GM18951 (cell line): ENCODE measurements around the gene OR4K17.
"Not testable (repeated sequence)": the region's sequence is repeated elsewhere in the genome, so short reads cannot be mapped to it uniquely, and the experiment has no call there.

Experiments
- POLR2A ChIP-seq: IDR thresholded peaks from 4 replicates; pipeline ENCODE4 v1.6.1; 2011; ENCODE audit warnings: mild to moderate bottlenecking; ENCODE audit not compliant: insufficient read length, insufficient read depth; ENCODE audit errors: extremely low read depth
- in situ Hi-C: fragments of 300-500 bp; cut with MboI; formaldehyde crosslinking; loops from one replicate; pipeline ENCODE4 v1.12.0; 2022; ENCODE audit warnings: low sequenced_read_pairs, mixed read lengths, inconsistent platforms; ENCODE audit not compliant: unreplicated experiment

Gene OR4K17

GRCh38 chr14:20110438-20110837 lies at the start of gene OR4K17:
OR4K17 (plus strand) TSS chr14:20110739; CDS start chr14:20117500, 6,761 bp downstream.
- TF ChIP-seq POLR2A: no peak
- in situ Hi-C loops: no loop called here

- in situ Hi-C loops: no loop called here
- no peak for TF ChIP-seq POLR2A
These were observed 18.5 kb upstream of the OR4K17 start for GRCh38 chr14:20092050-20092449.

- in situ Hi-C loops: no loop called here
- no peak for TF ChIP-seq POLR2A
These were observed 17.1 kb upstream of the OR4K17 start for GRCh38 chr14:20093442-20093841.

DNA sequence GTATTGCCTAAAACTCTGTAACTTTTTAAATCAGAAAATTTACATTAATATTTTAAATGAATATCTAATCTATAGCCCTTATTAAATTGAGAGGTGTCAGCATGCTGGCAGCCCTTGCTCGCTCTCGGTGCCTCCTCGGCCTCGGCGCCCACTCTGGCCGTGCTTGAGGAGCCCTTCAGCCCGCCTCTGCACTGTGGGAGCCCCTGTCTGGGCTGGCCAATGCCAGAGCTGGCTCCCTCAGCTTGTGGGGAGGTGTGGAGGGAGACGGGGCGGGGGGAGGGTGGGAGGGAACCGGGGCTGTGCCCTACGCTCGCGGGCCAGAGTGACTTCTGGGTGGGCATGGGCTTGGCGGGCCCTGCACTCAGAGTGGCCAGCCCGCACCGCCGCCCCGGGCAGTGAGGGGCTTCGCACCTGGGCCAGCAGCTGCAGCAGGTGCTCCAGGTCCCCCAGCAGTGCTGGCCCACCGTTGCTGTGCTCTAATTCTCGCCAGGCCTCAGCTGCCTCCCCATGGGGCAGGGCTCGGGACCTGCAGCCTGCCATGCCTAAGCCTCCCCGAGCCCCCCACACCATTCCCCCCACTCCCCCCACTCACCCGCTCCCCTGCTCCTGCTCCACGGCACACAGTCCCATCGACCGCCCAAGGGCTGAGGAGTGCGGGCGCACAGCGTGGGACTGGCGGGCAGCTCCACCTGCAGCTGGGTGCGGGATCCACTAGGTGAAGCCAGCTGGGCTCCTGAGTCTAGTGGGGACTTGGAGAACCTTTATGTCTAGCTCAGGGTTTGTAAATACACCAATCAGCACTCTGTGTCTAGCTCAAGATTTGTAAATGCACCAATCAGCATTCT lies 11.4 kb upstream of the OR4K17 start:
- in situ Hi-C loops: not testable (repeated sequence)

GRCh38 chr14:20112321-20112720 lies 1.8 kb downstream of the OR4K17 start:
- TF ChIP-seq POLR2A: no peak
- in situ Hi-C loops: no loop called here

DNA sequence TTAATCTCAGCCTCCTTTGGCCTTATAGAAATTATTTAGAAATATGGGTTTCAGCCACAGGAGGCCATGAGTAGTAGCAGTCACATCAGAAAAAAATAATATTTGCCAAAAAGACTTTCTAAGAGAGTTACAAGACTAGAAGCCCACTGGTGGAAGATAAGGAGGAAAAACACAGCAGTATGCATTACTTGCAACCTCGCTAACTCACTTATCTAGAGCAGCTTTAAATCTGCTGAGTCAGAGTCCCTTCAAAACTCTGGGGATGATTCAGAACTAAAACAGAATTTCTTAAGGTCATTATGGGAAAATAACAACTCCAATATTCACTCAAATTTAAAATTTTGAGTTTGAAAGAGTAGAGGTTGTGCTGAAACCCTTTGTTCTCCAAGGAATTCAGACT lies 6.2 kb downstream of the OR4K17 start:
- in situ Hi-C loops: no loop called here
- no peak for TF ChIP-seq POLR2A

DNA sequence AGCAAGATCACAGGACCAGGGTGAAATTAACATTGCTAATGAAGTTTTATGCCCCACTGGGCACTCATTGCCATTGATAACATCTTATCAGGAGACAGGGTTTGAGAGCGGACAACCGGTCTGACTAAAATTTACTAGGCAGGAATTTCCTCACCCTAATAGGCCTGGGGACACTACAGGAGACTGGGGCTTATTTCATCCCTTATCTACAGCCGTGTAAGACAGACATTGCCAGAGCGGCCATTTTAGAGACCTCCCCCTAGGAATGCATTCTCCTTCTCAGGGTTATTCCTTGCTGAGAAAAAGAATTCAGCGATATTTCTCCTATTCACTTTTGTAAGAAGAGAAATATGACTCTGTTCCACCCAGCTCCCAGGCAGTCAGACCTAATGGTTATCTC lies 8.3 kb downstream of the OR4K17 start:
- in situ Hi-C loops: no loop called here
- TF ChIP-seq POLR2A: no peak

DNA sequence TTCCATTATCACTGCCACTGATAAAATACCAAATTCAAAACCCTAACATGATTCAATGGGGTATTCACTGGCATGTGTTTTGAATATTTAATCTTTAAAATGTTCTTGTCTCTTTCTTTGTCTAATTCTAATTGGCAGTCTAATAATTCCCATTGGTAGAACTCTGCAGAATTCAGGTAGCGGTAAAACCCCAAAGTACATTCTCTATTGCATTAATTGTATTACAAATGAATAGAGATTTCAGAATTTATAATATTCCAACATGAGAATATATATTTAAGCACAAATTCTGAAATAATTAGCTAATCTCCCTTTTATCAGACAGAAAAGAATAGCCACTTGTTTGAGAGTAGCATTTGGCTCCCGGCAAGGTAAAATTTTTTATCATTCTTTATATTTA lies 28.0 kb downstream of the OR4K17 start, which contains the start of gene OR4N5:
TSS of gene OR4N5 (plus strand) at position 301 of the 400 bp plus-strand sequence. CDS start 4,916 bp downstream, outside the sequence.
- TF ChIP-seq POLR2A: no peak
- in situ Hi-C loops: no loop called here

DNA sequence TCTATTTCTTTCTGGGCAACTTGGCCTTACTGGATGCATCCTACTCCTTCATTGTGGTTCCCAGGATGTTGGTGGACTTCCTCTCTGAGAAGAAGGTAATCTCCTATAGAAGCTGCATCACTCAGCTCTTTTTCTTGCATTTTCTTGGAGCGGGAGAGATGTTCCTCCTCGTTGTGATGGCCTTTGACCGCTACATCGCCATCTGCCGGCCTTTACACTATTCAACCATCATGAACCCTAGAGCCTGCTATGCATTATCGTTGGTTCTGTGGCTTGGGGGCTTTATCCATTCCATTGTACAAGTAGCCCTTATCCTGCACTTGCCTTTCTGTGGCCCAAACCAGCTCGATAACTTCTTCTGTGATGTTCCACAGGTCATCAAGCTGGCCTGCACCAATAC lies 33.4 kb downstream of the OR4K17 start:
- no peak for TF ChIP-seq POLR2A
- in situ Hi-C loops: no loop called here

DNA sequence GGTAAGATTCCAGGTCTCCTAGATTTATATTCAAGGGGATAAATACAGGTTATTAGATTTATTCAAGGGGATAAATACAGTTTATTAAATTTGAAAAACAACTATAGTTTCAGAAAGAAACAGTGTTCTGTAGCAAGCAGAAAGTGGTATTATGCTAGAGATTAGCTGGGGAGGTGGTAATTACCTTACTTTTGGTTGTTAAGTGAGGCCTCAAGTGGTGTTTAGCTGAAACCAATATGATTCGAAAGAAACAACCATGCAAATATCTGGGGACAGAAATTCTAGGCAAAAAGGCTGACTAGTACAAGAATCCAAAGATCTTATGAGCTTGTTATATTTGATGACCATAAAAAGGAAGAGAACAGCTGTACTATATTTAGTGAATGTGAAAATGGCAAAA lies 34.3 kb downstream of the OR4K17 start:
- no peak for TF ChIP-seq POLR2A
- in situ Hi-C loops: no loop called here

DNA sequence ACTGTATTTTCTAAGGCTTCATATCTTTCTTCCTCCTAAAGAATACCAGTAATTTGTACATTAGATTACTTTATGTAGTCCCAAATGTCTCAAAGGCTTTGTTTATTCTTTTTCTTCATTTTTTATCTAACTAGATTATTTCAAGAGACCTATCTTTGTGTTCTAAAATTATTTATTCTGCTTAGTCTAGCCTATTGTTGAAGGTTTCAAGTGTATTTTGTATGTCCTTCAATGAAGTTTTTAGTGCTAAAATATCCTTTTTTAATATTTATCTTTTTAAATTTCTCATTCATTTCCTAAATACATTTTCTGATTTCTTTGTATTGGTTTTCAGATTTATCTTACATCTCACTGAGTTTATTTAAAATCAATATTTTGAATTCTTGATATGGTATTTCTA lies 53.9 kb downstream of the OR4K17 start:
- in situ Hi-C loops: no loop called here
- no peak for TF ChIP-seq POLR2A

DNA sequence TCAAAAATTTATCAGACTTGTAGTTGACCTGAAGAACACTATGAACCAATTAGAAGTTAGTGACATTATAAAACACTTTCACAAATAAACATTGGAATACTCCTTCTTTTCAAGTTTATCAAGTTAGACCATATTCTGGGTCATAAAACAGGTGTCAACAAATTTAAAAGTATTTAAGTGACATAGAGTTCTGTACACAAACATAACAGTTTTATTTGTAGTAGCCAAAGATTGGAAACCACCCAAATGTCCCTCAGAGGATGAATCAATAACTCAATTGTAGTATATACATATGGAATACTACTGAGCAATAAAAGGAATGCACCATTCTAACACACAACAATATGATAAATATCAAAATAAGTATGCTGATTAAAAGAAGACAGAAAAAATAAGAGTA lies 56.6 kb downstream of the OR4K17 start:
- in situ Hi-C loops: no loop called here
- TF ChIP-seq POLR2A: no peak

DNA sequence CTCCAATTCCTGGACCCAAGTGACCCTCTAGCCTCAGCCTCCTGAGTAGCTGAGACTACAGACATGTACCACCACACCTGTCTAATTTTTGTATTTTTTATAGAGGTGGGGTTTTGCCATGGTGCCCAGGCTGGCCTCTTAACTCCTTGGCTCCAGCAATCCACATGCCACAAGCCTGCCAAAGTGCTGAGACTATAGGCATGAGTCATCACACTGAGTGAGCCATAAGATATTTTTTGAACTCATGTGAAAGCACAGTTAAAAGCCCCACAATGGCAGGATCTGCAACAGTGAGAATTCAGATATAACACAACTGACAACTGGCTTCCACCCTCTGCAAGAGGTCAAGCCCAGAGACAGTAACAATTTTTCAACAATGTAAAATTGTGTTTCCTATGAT lies 59.3 kb downstream of the OR4K17 start:
- in situ Hi-C loops: not testable (repeated sequence)
